GM19463 (cell line): Measurements from ENCODE around the gene TYW1B.
"Not testable (repeated sequence)": the region's sequence is repeated elsewhere in the genome, so short reads cannot be mapped to it uniquely, and the experiment has no call there.

ENCODE experiments used
- ATAC-seq: cut with Tn5 transposase; IDR thresholded peaks from one replicate; pipeline ENCODE4 v1.9.1; 2021; ENCODE audit warnings: mild to moderate bottlenecking, moderate library complexity; ENCODE audit not compliant: unreplicated experiment

Gene TYW1B

DNA sequence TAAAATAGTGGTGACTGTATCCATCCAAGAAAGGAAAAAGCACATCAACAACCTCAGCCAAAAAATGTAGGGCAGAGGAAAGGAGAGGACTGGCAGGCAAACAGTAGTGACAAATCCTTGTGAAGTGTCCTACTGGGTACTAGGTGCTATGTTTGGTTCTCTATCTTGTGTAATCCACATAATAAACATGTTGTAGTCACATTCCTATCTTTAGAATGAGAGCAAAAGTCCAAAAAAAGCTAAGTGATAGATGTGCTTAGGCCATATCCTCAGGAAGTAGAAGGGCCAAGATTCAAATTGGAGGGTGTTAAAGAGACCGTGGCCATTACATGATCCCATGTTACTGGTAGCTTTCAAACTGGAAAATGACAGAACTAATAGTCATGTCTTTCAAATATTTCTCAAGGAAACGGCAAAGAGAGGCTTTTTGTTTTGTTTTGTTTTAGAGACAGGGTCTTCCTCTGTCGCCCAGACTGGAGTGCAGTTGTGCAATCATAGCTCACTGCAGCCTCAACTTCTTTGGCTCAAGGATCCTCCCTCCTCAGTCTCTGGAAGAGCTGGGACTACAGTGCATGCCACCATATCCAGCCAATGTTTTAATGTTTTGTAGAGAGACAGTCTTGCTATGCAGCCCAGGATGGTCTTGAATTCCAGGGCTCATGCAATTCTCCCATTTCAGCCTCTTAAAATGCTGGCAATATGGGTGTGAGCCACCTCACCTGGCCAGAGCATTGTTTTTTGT, 244.2 kb downstream of the TYW1B start:
- ATAC-seq, result not testable (repeated sequence)

DNA sequence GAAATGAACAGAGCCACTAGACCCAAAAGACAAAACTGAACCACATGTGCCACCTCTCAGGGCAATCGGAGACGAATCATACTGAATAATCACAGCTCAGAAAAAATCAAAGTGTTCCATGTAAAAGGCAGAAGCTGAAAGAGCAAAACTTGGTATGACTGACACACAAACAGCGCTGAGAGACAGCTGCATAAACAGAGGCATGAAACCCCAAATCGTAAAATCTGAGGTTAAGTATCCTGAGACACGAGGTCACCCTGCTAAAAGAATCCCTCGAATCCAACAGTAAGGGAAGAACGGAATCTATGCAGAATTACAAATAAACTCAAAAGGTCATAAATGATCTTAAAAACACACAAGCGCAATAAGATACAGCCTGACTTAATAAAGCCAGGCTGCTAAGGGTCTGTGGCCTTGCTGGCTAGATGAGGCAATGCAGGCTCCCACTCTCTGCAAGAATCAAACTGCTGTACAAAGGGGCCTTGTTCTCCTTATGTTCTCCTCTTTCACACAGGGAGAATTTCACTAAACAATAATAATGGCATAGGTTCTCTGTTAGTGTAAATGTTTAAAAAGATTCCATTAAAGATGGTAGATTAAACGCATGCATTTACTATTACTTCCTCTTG, 247.7 kb downstream of the TYW1B start:
- not testable (repeated sequence) for ATAC-seq

DNA sequence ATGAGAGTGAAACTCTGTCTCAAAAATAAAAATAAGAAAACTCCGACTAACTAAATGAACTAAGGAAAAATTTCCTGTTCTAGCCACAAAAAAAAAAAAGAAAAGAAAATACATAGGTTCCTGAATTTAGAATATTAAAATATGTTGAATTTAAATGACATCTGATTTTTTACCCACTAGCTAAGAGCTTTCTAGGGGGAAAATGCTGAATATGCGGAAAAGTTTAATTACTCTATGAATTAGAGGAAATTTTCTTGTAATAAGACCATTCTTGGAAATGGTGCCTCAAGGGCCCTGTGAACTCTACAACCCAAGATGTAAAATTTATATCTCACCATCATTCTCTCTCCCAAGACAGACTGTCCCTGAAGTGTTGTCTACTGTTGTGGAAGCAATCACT, 250.9 kb downstream of the TYW1B start:
- no peak for ATAC-seq

DNA sequence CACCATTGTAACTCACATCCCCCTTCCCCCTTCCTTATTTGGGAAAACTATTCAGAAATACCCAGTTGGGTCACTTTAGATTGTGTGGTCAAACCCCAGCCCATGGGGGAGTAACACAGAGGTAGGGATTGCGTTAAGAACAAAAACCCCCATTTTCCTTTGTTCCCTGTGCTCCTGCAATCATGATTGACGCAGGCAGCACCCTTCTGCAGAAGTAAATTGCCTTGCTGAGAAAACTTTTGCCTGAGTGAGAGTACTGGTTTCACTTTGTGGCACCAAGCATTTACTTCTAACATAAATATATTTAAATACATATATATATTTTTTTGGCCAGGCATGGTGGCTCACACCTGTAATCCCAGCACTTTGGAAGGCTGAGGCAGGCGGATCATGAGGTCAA, 266.0 kb downstream of the TYW1B start:
- ATAC-seq, result not testable (repeated sequence)

DNA sequence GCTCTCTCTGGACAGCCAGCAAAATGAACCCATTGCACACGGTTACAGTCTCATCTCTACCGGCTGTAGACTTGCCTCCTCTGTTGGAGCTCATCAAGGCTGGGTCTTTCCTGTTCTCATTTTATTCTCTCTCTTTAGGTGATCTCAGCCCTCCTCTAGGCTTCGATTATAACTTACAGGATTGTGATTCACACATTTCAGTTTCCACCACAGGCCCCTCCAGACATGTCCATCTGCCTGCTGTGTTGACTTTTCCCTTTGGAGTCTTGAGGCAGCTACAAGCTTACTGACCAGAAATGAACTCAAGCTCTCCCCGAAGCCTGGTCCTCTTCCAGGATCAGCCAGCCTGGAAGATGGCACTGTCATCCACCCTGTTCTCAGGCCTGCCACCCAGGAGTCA, 268.5 kb downstream of the TYW1B start:
- ATAC-seq, result not testable (repeated sequence)

DNA sequence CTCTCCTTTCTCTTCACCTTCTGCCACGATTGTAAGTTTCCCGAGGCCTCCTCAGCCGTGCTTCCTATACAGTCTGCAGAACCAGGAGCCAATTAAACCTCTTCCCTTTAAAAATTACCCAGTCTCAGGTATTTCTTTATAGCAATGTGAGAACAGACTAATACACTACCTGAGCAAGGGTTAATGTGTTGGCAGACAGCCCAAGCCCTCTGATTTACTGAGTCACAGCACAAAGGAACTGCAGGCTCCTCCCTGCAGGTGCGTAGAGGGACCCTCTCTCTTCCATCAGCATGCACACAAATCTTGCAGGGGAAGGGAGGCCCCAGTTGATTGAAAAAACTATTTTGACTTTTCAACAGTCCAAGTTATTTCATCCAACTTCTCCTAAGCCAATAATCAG, 271.3 kb downstream of the TYW1B start:
- not testable (repeated sequence) for ATAC-seq

DNA sequence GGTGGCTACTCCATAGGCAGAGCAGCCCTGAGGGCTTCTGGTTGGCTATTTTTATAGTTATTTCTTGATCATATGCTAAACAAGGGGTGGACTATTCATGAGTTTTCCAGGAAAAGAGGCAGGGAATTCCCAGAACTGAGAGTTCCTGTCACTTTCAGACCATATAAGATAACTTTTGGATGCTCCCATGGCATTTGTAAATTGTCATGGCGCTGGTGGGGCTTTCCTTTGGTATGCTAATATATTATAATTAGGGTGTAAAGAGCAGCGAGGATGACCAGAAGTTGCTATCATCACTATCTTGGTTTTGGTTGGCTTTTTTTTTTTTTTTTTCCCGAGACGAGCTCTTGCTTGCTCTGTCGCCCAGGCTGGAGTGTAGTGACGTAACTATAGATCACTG, 272.8 kb downstream of the TYW1B start:
- not testable (repeated sequence) for ATAC-seq

DNA sequence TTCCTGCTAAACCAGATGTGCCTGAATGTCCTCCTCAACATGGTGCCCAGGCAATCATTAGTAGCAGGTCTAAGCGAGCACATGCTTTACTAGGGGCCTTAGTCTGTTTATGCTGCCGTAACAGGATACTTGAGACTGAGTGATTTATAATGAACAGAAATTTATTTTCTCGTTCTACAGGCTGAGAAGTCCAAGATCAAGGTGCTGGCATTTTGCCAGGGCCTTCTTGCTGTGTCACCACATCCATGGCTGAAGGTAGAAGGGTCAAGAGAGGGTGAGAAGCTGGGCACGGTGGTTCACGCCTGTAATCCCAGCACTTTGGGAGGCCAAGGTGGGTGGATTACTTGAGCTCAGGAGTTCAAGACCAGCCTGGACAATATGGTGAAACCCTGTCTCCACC, 273.6 kb downstream of the TYW1B start:
- not testable (repeated sequence) for ATAC-seq

DNA sequence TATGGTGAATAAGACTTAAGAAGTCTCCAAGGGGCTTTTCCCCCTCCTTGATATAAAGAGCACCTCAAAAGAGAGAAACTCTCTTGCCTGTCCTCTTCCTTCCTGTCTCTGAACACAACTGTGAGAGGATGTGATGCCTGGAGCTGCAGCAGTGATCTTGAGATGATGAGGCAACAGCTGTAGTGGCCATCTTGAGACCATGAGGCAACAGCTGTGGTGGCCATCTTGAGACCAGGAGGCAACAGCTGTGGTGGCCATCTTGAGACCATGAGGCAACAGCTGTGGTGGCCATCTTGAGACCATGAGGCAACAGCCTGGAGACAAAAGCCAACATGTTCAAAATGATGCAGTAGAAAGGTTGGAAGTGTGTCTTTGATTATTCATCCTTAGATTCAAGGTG, 277.5 kb downstream of the TYW1B start:
- ATAC-seq, result not testable (repeated sequence)

DNA sequence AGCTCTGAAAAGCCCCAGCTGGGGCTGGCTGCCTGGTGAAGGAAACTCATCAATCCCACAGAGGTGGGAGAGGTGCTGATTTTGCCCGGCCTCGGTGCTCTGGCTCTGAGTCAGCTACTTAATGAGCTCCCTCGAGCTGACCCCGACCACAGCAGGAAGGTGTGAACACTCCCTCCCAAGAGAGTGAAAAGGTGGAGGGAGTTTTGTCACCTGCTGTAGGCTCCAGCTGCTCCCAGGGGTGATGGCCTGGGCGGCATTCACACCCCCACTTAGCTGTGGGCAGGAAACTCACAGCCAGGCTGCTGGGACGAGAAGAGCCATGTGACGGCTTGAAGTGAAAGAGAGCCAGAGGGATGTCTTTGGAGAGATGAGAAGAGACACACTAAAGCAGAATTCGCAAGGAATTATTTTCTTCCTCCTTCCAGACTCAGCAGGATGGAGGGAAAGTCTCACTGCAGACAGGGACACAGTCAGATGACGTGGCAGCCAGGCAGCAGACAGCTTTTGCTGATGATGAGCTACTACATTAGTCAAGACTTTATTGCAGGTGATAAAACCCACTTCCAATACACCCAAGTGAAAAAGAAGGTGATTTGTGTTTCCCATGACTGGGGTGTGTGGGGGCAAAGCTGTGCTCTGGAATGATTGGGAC, 281.3 kb downstream of the TYW1B start:
- ATAC-seq, result peak; percentile 83

DNA sequence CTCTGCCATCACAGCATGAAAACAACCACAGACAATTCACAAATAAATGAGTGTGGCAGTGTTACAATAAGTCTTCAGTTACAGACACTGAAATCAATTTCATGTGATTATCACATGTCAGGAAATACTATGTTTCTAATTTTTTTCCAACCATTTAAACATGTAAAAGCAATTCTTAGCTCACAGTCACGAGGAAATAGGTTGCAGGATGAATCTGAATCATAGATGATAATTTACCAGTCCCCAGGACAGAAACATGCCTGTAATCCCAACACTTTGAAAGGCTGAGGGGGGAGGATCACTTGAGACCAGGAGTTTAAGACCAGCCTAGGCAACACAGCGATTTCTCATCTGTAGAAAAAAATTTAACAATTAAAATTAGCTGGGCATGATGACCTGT, 283.5 kb downstream of the TYW1B start:
- ATAC-seq, result not testable (repeated sequence)

DNA sequence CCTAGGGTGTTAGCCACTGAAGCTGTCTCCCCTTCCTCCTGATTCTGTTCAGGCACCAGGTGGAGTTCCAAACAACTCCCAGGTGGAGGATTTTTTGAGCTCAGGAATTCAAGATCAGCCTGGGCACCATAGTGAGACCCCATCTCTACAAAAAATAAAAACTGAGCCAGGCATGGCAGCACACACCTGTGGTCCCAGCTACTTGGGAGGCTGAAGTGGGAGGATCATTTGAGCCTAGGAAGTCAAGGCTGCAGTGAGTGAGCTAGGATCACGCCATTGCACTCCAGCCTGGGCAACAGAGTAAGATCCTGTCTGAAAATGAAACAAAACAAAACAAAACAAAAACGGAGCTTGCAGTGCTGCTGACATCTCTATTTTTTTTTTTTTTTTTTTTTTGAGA, 287.1 kb downstream of the TYW1B start:
- no peak for ATAC-seq

DNA sequence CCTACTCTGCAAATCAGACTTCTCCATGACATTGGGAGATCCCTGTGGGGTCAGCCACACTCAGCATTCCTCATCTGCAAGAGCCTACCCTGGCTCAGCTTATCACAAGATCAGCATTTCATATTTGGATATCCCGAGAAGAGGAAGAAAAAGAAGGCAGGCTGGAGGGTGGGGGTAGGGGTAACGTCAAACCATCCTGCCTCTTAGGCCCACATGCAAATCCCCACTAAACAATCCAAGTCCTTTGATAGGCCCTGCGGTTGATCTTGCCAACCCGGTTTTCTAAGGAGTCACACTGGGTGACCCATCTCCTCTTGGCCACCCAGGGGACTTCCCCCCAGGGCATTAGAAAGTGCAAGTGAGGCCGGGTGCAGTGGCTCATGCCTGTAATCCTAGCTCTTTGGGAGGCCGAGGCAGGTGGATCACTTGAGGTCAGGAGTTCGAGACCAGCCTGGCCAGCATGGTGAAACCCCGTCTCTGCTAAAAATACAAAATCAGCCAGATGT, 287.8 kb downstream of the TYW1B start:
- ATAC-seq, result no peak

DNA sequence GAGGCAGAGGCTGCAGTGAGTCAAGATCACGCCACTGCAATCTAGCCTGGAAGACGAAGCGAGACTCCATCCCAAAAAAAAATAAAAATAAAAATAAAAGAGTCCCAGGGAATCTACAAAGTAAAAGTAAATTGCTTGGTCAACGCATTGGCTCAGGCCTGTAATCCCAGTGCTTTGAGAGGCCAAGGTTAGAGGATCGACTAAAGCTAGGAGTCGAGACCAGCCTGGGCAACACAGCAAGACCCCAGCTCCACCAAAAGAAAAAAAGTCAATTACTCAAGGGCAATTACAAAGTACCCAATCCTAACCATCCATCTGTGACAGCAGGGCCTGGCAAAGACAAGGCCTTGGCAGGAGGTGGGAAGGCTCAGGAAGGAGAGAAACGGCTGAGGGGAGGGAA, 288.3 kb downstream of the TYW1B start:
- ATAC-seq, result no peak

DNA sequence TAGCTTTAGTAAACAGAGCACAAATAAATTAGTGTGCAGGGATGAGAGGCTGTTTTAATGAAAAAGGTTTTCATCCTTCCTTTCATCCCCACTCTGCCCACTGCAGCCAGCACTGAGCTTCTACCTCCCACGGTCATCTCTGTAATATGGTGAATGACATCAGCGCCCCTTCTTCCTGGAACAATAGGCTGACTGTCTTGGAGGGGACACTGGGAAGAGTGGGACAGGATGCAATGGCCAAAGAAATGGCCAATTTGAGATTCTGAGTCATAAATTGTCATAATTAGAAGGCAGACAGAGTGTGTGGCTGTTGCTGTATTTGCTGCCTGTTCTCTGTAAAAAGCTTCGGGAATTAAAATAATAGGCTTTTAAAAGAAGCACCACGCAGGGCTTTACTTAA, 289.1 kb downstream of the TYW1B start:
- ATAC-seq, result no peak

DNA sequence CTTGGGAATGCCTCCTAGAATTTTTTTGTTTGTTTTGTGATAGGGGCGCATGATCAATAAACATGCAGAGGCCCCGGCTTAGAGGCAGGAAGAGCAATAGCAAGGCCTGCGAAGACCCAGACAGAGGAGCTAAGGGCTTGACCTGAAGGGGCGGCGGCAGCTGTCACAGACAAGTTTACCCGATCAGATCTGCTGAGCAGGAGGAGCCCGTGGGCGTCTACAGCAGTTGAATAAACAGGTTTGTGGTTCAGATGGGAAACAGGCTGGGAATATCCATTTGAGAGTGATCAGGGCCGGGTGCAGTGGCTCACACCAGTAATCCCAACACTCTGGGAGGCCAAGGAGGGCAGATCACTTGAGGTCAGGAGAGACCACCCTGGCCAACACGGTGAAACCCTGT, 289.9 kb downstream of the TYW1B start:
- ATAC-seq, result no peak

DNA sequence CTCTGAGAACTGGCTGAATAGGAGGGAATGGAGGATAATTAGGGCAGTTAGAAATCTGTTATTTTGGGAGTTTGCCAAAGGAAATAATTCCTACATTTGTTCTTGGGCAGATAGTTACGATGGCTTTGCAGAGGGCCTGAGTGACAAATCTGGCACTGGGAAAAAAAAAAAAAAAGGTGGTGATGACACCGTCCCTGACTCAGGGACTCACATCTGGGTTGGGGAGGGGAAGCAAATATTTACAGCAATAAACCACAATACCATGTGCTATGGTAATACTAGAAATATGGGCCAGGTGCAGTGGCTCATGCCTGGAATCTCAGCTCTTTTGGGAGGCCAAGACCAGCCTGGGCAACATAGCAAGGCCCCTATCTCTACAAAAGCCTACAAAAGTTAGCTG, 292.0 kb downstream of the TYW1B start:
- not testable (repeated sequence) for ATAC-seq

DNA sequence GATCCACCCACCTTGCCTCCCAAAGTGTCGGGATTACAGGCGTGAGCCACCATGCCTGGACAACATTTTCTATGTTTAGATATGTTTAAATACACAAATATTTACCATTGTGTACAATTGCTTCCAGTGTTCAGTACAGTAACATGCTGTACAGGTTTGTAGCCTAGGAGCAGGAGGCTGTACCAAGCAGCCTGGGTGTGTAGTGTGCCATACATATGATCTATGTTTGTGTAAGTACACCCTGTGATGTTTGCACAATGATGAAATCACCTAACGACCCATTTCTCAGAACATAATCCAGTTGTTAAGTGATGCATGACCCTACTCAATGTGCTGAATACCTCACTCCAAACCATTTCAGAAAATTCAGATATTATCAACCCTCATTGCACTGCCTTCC, 297.0 kb downstream of the TYW1B start:
- ATAC-seq, result not testable (repeated sequence)
